Astrocyte of the hippocampus (primary cell): ENCODE measurements around the gene CCDC40.
A peak's percentile ranks its signal among the peaks of the same experiment; 100 is the strongest.
"Not testable (repeated sequence)": the region's sequence is repeated elsewhere in the genome, so short reads cannot be mapped to it uniquely, and the experiment has no call there.

Source experiments
- DNase-seq: peaks from one replicate; pipeline ENCODE4 v3.0.0; 2011; ENCODE audit warnings: low read depth, low spot score

The CCDC40 gene

DNA sequence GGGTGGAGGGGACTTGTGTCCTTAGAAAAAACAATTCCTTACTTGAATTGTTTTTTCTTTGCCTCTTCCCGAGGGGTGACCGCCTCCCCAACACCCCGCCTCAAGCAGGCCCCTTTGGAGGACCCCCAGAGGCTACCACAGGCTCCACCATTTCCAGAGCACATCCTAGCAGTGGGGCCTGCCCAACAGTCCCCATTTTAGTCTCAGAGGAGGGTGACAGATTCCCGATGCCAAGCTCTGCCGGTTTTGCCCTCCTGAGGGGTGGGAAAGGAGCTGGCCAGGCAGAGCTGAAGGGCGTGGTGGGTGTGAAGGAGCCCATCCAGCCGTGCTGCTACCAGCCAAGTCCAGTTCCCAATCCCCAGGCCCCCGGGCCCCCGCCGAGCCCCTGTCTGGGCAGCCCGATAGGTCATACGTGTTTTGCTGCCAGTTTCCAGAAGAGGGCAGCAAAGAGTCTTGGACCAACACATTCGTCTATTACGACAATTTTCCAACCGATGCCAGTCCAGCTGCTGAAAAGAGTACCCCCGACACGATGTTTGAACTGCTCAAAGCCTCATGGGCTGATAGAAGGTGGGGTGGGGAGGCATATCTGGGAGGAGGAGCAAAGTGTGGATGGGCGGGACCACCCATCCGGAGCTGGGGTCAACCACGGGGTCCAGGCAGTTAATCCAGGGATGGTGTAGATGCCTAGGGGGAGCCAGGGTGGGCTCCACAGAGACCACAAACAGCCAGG is 46.1 kb downstream of the CCDC40 start:
- peak; percentile 85 for DNase-seq

DNA sequence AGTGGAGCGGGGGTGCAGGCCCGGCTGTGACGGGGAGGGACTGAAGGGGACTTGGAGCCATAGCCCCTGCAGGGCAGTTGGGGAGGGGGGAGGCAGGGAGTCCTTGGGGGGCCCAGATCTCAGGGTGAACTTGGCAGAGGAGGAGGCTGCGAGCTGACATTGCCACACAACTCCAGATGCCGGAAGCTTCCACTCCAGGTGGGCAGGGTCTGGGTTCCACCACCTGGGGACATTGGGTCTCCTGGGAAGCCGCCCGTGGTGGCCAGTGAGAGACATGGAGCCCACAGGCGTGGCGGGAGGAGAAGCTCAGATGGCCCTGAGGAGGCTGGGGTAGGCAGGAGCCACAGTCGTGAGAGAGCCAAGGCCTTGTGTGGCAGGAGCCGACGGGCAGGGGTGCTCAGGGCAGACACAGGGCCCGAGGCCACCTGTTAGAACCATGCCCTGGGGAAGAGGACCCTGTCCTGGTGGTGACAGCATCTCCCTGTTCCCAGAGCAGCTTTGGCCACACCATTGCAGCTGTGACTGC is 46.8 kb downstream of the CCDC40 start:
- no peak for DNase-seq

DNA sequence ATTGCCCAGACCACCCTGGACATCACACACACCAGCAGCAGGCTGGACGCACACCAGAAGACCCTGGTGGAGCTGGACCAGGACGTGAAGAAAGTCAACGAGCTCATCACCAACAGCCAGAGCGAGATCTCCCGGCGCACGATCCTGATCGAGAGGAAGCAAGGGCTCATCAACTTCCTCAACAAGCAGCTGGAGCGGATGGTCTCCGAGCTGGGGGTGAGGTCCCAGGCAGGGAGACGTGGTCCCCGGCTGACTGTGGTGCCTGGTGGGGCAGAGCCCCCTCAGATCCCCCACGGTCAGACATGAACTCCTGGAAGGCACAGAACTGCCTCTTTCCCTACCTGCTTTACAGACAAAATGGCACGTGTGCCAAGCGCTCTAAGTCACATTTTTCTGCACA is 48.3 kb downstream of the CCDC40 start:
- DNase-seq, result no peak

DNA sequence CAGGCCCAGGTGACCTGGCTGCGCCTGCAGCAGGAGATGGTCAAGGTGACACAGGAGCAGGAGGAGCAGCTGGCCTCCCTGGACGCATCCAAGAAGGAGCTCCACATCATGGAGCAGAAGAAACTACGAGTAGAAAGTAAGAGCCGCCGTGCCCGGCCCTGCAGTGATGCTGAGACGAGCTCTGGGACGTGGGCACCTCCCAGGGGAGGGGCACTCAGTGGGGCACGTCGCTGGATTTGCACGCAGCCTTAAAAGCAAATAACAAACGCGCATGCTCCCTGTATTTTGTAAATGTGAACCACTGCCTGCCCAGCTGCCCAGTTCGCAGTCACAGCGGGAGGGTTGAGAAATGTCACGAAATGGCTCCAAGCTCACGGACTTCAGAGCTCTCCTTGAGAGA is 49.6 kb downstream of the CCDC40 start:
- no peak for DNase-seq

DNA sequence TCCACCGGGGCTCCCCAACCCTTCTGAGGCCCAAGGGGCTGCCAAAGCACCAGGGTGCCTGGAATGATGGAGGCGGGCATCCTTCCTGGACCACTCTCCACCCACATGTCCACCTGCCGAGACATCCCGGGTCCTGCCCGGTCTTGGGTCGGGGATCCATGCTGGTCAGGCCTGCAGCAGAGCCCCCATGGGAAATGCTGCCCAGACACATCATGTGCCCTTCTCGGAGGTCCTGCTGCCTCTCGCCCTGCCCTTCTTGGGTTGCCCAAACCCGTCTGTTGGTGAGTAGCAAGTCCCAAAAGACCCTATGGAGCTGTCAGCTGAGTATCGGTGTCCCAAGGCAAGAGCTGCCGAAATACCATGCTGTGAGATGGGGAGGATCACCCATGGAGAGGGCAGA is 50.2 kb downstream of the CCDC40 start:
- no peak for DNase-seq

DNA sequence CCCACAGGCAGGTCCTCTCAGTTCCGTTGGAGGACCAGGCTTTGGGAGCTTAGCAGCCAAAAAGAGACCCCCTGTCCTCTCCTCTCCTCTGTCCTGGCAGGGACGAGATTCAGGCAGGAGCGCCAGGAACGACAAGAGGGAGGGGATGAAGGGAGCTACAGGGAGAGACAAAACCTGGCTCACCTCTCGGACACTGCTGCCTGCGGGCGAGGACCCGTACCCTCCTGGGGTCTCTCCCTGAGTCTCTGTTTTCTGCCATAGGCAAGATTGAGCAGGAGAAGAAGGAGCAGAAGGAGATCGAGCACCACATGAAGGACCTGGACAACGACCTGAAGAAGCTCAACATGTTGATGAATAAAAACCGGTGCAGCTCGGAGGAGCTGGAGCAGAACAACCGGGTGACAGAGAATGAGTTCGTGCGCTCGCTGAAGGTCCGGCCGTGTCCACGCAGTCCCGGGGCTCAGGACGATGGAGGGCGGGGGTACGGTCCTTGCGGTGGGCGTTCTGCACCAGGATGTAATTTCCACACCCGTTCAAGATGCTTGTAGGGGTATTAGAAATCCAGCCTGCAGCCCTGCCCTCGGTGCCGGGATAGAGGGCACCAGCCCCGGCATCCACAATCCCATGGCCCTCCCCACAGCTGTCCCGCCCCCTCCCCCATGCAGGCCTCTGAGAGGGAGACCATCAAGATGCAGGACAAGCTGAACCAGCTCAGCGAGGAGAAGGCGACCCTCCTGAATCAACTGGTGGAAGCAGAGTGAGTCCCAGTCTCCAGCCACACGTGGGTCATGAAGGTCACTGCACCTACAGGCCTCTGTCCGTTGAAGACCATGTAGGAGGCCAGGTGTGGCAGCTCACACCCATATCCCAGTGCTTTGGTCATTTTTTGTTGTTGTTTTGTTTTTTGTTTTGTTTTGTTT is 51.2 kb downstream of the CCDC40 start:
- DNase-seq, result no peak

DNA sequence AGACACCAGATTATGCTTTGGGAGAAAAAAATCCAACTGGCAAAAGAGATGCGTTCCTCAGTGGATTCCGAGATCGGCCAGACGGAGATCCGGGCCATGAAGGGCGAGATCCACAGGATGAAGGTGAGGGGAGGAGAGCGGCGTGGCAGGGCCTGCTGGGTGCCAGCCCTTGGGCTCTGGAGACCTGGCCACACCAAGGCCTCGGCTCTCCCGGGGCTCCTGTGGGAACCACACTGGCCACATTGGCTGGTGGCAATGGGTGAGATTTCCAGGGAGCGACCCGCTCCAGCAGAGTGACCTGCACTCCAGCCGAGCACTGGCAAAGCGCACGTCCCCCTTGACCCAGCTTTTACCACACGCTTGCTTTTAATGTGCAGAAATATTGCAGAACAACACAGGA is 53.3 kb downstream of the CCDC40 start:
- no peak for DNase-seq

DNA sequence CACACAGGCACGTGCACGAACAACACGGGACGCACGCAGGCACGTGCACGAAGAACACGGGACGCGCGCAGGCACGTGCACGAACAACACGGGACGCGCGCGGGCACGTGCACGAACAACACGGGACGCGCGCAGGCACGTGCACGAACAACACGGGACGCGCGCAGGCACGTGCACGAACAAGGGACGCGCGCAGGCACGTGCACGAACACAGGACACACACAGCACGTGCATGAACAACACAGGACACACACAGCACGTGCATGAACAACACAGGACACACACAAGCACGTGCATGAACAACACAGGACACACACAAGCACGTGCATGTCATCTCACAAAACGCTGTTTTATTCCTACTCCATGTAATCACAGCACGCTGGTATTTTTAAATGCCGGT is 53.7 kb downstream of the CCDC40 start:
- not testable (repeated sequence) for DNase-seq

DNA sequence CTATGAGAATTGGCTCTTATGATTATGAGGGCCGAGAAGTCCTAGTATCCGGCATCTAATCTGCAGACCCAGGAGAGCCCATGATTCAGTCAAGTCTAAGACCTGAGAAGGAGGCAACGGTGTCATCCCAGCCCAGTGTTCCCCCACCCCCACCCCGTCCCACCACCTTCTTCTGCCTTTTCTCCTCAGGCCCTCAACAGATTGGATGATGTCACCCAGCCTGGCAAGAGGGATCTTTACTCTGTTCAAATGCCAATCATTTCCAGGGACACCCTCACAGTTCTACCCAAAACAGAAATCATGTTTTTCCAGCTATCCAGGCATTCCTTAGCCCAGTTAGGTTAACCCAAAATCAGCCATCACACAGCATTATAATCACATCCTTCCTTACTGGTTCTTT is 54.9 kb downstream of the CCDC40 start:
- DNase-seq, result no peak

DNA sequence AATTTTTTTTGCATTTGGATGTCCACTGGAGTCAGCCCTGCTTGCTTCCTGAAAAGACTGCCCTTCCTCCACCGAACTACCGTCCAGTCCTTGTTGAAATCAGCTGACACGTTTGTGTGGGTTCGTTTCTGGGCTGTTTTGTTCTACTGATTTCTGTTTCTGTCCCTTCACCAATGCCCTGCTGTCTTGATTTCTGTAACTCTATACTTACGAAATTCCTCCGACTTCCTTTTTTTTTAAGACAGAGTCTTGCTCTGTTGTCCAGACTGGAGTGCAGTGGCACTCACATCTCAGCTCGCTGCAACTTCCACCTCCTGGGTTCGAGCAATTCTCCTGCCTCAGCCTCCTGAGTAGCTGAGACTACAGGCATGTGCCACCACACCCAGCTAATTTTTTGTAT is 56.5 kb downstream of the CCDC40 start:
- no peak for DNase-seq

DNA sequence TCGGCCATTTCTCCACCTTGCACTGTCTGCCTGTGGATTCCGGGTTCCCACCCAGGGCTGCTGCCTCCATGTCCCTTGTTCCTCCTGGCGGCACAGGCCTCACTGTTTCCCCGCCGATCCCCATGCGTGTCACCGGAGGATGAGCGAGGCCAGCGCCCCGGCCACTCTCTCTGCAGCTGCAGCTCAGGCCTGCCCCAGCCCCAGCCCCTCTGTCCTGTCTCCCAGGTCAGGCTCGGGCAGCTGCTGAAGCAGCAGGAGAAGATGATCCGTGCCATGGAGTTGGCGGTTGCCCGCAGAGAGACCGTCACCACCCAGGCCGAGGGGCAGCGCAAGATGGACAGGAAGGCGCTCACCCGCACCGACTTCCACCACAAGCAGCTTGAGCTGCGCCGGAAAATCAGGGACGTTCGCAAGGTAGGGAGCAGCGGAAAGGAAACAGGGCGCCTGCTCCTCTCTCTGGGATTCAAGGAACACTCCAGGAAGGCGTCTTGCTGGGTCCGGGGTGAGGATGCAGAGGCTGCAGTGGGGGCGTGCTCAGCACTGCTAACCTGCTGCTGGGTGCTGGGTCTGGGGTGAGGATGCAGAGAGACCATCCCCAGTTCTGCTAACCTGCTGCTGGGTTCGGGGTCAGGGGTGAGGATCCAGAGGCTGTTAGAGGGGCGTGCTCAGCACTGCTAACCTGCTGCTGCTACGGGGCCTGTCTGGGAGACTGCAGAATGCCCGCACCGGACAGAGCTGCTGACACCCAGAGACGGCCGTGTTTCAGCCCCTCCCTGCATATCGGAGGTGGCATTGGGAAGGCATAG is 58.8 kb downstream of the CCDC40 start:
- no peak for DNase-seq

DNA sequence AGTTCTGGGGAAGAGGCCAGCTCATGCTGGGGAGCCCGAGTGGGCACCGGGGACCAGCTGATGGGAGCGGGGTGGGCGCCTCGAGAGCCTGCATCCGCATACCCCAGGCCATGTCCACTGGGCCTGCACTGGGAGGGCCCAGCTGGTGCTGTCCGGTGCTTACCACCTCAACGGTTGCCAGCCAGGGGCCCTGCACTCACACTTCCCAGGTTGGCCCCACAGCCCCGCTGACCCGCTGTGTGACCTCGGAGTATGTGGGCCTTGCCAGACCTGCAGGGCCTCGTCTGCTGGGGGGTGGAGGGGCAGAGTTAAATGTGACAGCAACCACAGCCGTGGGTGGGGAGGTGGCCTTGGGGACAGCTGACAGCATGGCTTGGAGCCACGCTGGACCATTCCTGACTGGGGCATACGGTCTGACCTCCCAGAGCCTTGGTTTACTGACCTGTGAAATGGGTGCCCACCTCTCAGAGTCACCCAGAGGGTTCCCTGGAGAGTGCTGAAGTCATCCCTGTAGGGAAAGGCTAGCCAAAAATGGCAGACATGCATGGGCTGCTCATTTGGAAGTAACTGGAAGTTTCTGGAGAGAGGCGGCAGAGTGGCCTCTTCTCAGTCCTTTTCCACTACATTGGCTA is 59.5 kb downstream of the CCDC40 start:
- DNase-seq, result no peak

DNA sequence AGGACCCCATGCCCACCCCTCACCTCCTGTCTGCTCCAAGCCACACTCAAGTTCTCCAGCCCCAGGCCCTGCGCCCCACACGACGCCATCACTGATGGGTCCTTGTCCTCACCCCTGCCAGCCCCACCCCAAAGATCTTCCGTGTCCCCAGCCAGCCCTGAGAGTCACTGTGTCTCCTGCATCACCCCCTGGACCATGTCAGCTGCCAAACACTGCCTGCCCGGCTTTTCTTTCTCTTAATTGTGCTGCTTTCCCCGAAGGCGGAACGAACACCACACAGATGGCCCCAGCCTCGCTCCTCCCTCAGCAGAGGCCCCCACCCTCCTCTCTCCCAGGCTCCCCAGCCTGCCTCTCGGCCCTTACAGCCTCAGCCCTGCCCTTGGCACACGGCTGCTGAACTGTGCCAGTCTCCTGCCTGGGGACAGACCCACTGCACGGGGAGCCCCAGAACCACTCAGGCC is 60.1 kb downstream of the CCDC40 start:
- DNase-seq, result no peak

DNA sequence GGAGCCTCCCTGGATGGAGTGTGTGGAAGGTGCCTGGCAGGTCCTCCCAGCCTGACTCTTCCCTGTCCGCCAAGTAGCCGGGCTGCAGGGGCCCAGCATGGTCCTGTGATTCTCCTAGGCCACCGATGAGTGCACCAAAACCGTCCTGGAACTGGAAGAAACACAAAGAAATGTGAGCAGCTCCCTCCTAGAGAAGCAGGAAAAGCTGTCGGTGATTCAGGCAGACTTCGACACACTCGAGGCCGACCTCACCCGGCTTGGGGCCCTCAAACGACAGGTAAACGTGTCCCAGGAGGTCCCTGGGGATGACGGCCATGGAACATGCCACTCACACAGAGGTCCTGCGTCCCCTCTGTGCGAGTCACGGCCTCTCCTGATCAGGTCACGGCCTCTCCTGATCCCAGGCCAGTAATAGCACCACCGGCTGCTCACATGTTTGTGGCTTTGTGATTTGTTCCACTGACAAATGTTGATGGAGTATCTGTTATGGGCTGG is 60.7 kb downstream of the CCDC40 start:
- no peak for DNase-seq

DNA sequence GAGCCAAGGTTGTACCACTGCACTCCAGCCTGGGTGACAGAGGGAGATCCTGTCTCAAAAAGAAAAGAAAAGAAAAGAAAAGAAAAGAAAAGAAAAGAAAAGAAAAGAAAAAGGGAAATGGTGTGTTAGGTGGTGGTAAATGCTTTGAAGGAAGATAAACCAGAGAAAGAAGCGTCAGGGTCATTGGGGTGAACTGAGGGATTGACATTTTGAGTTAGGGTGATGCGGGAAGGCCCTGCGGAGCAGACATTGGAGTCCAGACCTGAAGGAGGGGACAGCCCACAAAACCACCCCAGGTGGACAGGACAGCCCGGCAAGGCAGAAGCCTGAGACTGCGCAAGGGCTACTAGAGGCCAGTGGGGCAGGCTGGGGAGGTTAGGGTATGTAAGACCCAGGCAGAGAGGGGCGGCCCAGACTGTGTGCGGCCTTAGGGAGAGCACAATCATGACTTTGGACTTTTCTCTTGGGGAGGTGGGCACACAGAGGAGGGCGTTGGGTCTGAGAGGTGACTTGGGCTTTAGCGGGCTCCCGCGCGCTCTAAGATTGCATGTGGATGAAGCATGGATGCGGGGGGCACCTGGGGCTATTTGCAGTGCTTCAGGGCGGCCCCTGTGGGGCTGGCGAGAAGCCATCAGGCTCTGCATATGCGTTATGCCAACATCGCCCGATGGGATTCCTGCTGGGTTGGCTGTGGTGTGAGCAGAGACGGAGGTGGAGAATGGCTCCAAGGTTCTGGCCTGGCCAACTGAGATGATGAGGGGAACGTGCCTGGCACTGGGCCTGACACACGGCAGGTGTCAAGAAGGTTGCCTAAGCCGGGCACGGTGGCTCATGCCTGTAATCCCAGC is 61.6 kb downstream of the CCDC40 start:
- no peak for DNase-seq

DNA sequence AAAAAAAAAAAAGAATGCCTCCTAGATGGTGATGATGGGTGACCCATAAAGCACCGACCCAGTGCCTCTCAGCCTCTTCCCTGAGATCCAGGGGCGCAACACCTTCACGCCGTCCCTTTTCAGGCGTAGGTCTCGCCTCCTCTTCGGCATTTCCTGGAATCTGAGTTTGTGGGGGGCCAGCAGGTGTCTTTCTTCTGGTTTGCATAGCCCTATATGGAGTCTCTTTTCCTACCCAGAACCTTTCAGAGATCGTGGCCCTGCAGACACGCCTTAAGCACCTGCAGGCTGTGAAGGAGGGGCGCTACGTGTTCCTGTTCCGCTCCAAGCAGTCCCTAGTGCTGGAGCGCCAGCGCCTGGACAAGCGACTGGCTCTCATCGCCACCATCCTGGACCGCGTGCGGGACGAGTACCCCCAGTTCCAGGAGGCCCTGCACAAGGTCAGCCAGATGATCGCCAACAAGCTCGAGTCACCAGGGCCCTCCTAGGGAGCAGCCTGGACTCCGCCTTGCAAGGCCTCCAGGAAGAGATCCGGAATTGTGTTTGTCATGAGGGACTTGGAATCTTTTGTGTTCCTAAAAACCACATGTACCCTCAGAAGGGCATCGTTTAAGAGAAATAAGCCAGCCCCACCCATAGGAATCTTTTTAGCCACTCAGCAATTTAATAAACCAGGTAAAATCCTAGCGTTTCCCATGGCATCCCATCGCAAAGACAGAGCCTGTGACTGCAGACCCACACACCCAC is 63.0 kb downstream of the CCDC40 start:
- DNase-seq, result no peak

DNA sequence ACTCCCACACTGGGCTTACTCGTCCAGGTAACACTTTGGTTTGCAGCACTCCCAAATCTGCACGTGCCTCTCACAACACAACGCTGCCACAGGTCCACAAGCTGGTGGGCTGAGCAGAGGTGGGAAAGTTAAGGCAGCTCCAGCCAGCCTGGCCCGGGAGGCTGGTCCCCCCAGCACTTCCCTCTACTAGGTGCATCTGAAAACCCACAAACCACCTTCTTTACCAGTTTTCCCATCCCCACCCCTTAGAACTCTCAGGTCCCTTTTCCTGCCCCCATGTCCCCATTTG is 63.5 kb downstream of the CCDC40 start:
- DNase-seq, result no peak

DNA sequence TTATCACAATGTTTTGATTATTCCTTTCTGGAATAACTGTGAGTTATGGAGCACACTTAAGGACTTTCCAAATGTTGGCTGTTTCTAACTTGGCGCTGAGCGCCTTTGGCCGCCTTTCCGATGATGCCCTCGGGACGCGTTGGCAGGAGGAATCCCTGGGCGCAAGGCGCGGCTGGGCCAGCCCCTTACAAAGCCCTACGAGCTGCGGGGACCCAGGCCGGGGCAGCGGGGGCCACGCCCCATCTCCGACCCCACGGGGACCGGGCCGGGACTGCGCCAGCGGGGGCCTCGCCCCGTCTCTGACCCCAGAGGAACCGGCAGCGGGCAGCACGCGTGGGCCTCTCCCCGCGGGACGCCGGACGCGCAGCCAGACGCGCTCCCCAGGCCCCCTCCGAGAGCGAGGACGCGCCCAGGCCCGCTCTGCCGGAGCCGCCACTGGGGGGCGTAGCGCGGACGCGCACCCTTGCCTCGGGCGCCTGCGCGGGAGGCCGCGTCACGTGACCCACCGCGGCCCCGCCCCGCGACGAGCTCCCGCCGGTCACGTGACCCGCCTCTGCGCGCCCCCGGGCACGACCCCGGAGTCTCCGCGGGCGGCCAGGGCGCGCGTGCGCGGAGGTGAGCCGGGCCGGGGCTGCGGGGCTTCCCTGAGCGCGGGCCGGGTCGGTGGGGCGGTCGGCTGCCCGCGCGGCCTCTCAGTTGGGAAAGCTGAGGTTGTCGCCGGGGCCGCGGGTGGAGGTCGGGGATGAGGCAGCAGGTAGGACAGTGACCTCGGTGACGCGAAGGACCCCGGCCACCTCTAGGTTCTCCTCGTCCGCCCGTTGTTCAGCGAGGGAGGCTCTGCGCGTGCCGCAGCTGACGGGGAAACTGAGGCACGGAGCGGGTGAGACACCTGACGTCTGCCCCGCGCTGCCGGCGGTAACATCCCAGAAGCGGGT is 64.8 kb downstream of the CCDC40 start, which contains the start of gene GAA:
GAA (plus strand) TSS at position 571 of the 935 bp plus-strand sequence. CDS start 3,006 bp downstream, outside the sequence.
- DNase-seq, result peak; percentile 97
